GM18873 (cell line): ENCODE data around the gene ZNF598.
"Not testable (repeated sequence)": the region's sequence is repeated elsewhere in the genome, so short reads cannot be mapped to it uniquely, and the experiment has no call there.

Experiments used
- ATAC-seq: cut with Tn5 transposase; IDR thresholded peaks from one replicate; pipeline ENCODE4 v1.9.1; 2021; ENCODE audit warnings: mild to moderate bottlenecking, moderate library complexity, moderate number of reproducible peaks; ENCODE audit not compliant: unreplicated experiment, low FRiP score

The ZNF598 gene

GRCh38 chr16:2040787-2041522, 31.3 kb upstream of the ZNF598 start:
- ATAC-seq: no peak

GRCh38 chr16:2040041-2040786, 30.6 kb upstream of the ZNF598 start:
- ATAC-seq: no peak

- no peak for ATAC-seq
Measured at GRCh38 chr16:2039274-2040031, 29.8 kb upstream of the ZNF598 start.

GRCh38 chr16:2038382-2039231, 29.0 kb upstream of the ZNF598 start:
- ATAC-seq: no peak

- no peak for ATAC-seq
Measured at GRCh38 chr16:2037647-2038381, 28.2 kb upstream of the ZNF598 start.

GRCh38 chr16:2037115-2037514, 27.5 kb upstream of the ZNF598 start:
- ATAC-seq: no peak

GRCh38 chr16:2036200-2036966, 26.8 kb upstream of the ZNF598 start:
- no peak for ATAC-seq

- ATAC-seq: no peak
Measured at GRCh38 chr16:2035431-2036199, 26.0 kb upstream of the ZNF598 start.

- no peak for ATAC-seq
Measured at GRCh38 chr16:2034696-2035430, 25.2 kb upstream of the ZNF598 start.

GRCh38 chr16:2033909-2034695, 24.5 kb upstream of the ZNF598 start:
- ATAC-seq: not testable (repeated sequence)

- ATAC-seq: no peak
Measured at GRCh38 chr16:2033057-2033908, 23.7 kb upstream of the ZNF598 start.

GRCh38 chr16:2032285-2033056, 22.9 kb upstream of the ZNF598 start:
- no peak for ATAC-seq

GRCh38 chr16:2031081-2031577, 21.5 kb upstream of the ZNF598 start:
- no peak for ATAC-seq

GRCh38 chr16:2030036-2030435, 20.4 kb upstream of the ZNF598 start:
- ATAC-seq: no peak

- ATAC-seq: no peak
Measured at GRCh38 chr16:2029350-2029749, 19.7 kb upstream of the ZNF598 start.
